ENCODE data around the gene PHETA2.

The PHETA2 gene, protein sequence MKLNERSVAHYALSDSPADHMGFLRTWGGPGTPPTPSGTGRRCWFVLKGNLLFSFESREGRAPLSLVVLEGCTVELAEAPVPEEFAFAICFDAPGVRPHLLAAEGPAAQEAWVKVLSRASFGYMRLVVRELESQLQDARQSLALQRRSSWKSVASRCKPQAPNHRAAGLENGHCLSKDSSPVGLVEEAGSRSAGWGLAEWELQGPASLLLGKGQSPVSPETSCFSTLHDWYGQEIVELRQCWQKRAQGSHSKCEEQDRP

GRCh38 chr22:42074132-42074811, at the start of gene PHETA2:
TSS of gene PHETA2 (plus strand) at chr22:42074248. CDS start at chr22:42077294, 3,046 bp downstream.
- DNase-seq: peak; percentile 49

GRCh38 chr22:42025421-42025820, 48.6 kb upstream of the PHETA2 start:
- DNase-seq: no peak

DNA sequence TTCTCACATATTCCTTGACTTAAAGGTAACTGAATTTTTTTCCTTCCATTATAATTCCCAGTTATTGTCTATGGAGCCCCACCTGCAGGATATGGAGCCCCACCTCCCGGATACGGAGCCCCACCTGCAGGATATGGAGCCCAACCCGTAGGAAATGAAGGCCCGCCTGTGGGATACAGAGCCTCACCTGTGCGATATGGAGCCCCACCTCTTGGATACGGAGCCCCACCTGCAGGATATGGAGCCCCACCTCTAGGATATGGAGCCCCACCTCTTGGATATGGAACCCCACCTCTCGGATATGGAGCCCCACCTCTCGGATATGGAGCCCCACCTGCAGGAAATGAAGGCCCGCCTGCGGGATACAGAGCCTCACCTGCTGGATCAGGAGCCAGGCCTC, 47.3 kb upstream of the PHETA2 start:
- no peak for DNase-seq

DNA sequence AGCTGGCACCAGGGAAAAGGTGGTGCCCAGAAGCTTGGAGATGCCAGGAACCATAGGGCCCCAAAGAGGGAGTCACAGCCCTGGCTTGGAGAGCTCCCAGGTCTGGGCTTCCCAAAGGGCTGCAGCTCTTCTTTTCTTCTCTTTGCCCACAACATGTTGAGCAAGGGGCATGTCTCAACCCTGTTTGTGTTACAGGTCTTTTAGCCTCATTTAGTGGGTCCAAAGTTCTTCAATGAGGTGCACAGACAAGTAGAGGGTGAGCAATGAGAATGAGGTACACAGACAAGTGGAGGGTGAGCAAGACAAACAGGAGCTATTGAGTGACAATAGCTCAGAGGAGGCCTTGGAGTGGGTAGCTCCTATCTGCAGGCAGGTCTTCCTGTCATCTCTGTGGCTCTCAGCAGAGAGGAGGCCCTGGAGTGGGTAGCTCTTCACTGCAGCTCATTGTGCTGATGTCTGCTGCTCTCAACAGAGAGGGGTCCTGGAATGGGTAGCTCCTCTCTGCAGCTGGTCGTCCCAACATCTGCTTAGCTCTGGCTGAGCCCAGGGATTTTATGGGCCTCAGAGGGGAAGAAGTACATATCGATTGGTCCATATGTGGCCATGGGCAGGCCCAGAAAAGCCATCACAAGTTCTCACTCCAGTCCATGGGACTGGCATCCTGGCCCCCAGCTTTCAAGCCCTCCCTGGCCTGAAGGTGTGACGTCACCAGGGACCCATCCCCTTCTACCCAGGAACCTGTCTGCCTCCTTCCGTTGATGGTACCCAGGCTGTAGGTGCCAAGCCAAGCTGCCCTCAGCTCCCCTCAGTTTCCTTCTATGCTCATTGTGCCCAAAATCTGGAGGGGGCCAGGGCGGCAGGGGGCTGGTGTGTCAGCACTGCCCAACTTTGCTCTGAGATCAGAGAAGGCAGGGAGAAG, 40.5 kb upstream of the PHETA2 start:
- no peak for DNase-seq

- DNase-seq: no peak
These were observed 38.8 kb upstream of the PHETA2 start for GRCh38 chr22:42035256-42035655.

DNA sequence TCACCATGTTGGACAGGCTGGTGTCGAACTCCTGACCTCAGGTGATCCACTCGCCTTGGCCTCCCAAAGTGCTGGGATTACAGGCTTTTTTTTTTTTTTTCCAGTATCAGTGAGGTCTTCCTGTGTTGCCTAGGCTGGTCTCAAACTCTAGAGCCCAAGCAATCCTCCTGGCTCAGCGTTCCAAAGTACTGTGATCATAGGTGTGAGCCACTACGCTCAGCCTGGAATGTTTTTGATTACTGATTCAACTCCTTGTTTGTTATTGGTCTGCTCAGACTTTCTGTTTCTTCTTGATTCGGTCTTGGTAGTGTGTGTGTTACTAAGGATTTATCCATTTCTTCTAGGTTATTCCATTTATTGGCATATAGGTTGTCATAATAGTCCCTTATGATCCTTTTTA, 34.8 kb upstream of the PHETA2 start:
- DNase-seq: no peak

DNA sequence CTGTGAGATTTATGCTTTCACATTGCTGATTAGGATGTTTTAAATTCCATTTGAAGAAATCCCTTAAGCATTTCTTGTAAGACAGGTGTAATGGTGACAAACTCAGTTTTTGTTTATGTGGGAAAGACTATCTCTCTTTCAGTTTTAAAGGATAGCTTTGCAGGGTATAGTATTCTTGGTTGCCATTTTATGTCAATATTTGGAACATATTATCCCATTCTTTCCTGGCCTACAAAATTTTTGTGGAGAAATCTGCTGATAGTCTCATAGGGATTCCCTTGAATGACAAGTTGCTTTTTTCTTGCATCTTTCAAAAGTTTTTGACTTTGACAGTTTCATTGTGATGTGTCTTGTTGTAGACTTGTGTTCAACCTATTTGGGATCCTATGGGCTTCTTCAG, 32.3 kb upstream of the PHETA2 start:
- no peak for DNase-seq

- DNase-seq: no peak
These were observed 23.3 kb upstream of the PHETA2 start for GRCh38 chr22:42050641-42051180.

GRCh38 chr22:42052765-42053164, 21.3 kb upstream of the PHETA2 start:
- no peak for DNase-seq

GRCh38 chr22:42056757-42057511, 17.1 kb upstream of the PHETA2 start:
- DNase-seq: no peak

DNA sequence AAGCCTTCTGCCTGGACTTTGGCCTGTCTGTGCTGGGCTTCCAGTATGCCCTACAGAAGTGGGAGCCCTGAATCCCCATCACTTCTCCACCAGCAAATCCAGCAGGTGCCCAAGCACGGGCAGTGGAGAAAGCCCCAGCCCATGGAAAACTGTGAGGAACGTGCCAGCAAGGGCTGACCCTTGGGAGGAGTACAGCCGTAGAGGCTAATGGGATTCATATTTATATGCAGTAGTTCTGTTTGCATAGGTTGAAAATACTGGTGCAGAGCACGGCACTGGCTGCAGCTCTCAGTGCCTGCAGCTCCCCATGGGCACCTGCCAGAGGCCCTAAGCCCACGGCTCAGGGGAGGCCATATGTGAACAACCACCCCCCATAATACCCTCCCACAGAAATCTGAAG, 13.6 kb upstream of the PHETA2 start:
- DNase-seq: no peak

DNA sequence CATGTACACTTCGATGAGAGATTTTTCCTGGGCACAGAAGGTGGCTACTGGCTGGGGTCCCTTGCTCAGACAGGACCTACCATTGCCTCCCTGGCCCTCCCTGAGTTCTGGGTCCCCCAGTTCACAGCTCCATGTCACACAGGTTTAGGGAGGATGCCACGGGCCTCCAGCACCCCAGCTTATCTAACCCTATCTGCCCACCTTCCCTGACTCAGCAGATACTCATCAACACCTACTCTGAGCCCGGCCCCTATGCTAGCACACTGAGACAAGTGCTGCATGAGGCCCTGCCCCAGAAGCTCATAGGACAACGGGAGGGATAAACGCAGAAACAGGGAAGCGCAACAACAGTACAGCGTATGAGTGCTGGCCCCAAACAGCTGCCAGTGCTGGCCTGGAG, 13.0 kb upstream of the PHETA2 start:
- no peak for DNase-seq

GRCh38 chr22:42062506-42063170, 11.4 kb upstream of the PHETA2 start:
- no peak for DNase-seq

GRCh38 chr22:42064629-42065028, 9.4 kb upstream of the PHETA2 start:
- no peak for DNase-seq

GRCh38 chr22:42065438-42066125, 8.5 kb upstream of the PHETA2 start:
- DNase-seq: no peak

DNA sequence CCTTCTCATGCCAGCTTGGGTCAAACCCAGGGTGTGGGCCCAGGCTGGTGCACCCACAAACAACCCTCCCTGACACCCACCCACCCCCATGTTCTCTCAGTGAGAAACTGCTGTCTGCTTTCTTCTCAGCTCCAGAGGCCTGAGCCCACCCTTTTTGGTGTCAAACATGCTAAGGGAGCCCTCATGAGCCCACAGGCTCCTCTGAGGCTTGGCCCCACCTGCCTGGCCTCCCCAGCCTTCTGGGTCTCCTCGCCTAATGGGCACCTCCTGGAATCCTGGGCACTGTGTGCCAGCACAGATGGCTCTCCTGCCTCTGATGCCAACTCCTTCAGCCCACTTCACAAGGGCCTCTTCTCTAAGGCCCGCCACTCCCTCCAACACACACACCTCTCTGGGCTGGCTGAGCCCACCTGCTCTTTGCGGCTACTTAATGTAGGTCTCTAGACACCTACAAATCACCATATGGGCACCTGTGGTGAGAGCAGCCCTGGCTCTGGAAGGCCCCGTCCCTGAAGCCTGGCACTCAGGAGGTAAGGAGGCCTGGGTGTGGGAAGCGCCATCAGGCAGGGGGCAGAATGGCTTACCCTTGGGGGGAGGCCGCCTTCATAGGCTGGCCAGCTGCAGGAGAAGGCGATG, 7.8 kb upstream of the PHETA2 start:
- no peak for DNase-seq

DNA sequence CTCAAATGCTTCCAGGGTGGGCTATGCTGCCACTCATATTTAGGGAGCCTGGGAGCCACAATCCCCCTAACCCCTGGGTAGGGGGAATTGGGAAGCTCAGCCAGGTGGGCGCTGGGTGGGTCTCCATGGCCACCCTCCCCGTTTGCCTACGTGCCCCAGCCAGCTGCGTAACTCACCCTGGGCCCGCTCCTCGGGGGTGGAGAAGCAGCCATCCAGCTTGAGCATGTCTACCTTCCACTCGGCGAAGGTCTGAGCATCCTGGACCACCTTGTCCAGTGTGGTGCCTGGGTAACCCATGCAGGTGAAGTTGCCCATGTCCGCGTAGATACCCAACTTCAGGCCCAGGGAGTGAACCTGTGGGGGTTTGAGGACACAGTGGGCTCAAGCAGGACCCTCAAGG, 7.1 kb upstream of the PHETA2 start:
- DNase-seq: no peak

GRCh38 chr22:42067671-42068251, 6.3 kb upstream of the PHETA2 start:
- DNase-seq: no peak

DNA sequence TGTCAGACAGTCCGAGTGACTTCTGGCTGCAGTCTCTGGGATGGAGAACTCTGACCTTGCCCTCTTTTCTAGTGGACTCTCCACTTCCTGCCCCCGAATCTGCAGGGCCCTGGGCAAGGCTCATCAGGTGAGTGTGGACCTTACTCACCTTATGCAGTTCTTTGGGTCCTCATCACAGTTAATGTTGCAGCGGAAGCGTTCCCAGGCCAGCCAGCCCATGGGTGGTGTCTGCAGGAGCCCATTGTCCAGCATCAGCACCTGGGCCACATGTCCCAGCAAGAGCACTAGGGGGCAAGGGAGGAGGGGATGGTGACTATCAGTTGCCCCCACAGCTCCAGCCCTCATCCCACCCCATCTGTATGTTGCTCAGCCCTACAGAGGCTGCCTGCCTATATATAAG, 5.8 kb upstream of the PHETA2 start:
- DNase-seq: no peak

DNA sequence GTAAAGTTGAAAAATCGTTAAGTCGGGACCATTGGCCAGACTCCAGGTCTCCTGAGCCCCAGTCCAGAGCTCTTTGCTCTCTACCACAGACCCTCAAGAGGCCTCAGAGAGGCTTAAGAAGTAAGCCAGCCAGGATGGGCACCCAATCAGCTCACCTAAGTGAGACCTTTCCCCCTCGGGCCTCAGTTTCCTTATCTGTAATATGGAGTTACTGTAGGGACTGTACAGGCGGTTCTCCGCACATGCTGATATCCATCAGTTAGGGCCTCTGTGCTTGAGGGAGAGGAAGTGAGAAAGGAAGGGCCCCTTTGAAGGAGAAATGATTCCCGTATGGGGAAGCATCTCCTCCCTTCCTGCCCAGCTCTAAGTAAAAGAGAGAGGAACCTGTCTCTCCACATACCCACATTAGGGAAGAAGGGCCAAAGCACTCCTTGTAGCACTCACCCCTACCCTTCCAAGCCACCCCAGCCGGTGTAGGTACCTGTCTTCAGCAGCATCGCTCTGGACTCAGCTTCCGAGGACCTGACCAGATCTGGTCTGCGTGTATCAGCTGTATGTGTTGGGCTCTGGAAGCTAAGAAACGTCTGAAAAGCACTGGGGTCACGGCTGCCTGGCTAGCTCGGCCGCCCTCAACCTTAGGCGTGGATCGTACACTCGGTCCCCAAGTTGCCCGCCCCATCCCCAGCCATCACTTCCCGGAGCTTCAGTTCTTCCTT, 4.1 kb upstream of the PHETA2 start:
- DNase-seq: peak; percentile 45
